ENCODE measurements around the gene RFT1.

Gene RFT1

GRCh38 chr3:53154881-53155285, 24.6 kb upstream of the RFT1 start:
- Histone ChIP-seq H3K4me2 (ENCODE audit: low read depth, low read length) (no peak overlapping the region), H2AFZ (ENCODE audit: low read length) (no peak overlapping the region), H3K4me1 (ENCODE audit: low read length) (peaks cover 1% of the 10 kb centered on the region), H3F3A (ENCODE audit: insufficient read depth, low read length) (no peaks in the 10 kb centered on the region), H3K4me3 (ENCODE audit: low read length) (no peak overlapping the region), H3K27me3 (replicated peaks; ENCODE audit: insufficient read depth, low read length) (no peaks in the 10 kb centered on the region), H3K79me2 (ENCODE audit: low read length) (no peaks in the 10 kb centered on the region), H3K27ac (ENCODE audit: low read length) (no peak overlapping the region), H3K9ac (ENCODE audit: low read length) (no peak overlapping the region), H3K9me2 (replicated peaks; ENCODE audit: insufficient read depth, low read length) (no peaks in the 10 kb centered on the region), H3K9me3 (replicated peaks; ENCODE audit: insufficient read depth, low read length) (no peaks in the 10 kb centered on the region), H3K36me3 (replicated peaks; ENCODE audit: insufficient read depth, low read length) (no peaks in the 10 kb centered on the region), H4K20me1 (ENCODE audit: insufficient read depth, low read length) (no peaks in the 10 kb centered on the region)
- no peak for DNase-seq
- TF ChIP-seq CTCF (IDR thresholded peaks at IDR 0.05; ENCODE audit: low read length) (no peak), EZH2phosphoT487 (IDR thresholded peaks at IDR 0.05; ENCODE audit: low read length) (no peak), EZH2 (optimal IDR thresholded peaks at IDR 0.05; ENCODE audit: low read depth, low read length) (no peak)

GRCh38 chr3:53153980-53154379, 23.7 kb upstream of the RFT1 start:
- Histone ChIP-seq H3K27ac (ENCODE audit: low read length) (no peak overlapping the region), H3K9me2 (replicated peaks; ENCODE audit: insufficient read depth, low read length) (no peaks in the 10 kb centered on the region), H3K4me2 (ENCODE audit: low read depth, low read length) (no peak overlapping the region), H4K20me1 (ENCODE audit: insufficient read depth, low read length) (no peaks in the 10 kb centered on the region), H3K9ac (ENCODE audit: low read length) (no peak overlapping the region), H3K9me3 (replicated peaks; ENCODE audit: insufficient read depth, low read length) (no peaks in the 10 kb centered on the region), H2AFZ (ENCODE audit: low read length) (no peak overlapping the region), H3K27me3 (replicated peaks; ENCODE audit: insufficient read depth, low read length) (no peaks in the 10 kb centered on the region), H3K4me3 (ENCODE audit: low read length) (no peak overlapping the region), H3K4me1 (ENCODE audit: low read length) (no peaks in the 10 kb centered on the region), H3F3A (ENCODE audit: insufficient read depth, low read length) (no peaks in the 10 kb centered on the region), H3K36me3 (replicated peaks; ENCODE audit: insufficient read depth, low read length) (no peaks in the 10 kb centered on the region), H3K79me2 (ENCODE audit: low read length) (no peaks in the 10 kb centered on the region)
- no peak for TF ChIP-seq EZH2 (optimal IDR thresholded peaks at IDR 0.05; ENCODE audit: low read depth, low read length)
- TF ChIP-seq EZH2phosphoT487 (IDR thresholded peaks at IDR 0.05; ENCODE audit: low read length): no peak
- TF ChIP-seq CTCF (IDR thresholded peaks at IDR 0.05; ENCODE audit: low read length): no peak
- no peak for DNase-seq

GRCh38 chr3:53153264-53153823, 23.1 kb upstream of the RFT1 start:
- Histone ChIP-seq H2AFZ (ENCODE audit: low read length) (no peak overlapping the region), H3K9me2 (replicated peaks; ENCODE audit: insufficient read depth, low read length) (no peaks in the 10 kb centered on the region), H3K36me3 (replicated peaks; ENCODE audit: insufficient read depth, low read length) (no peaks in the 10 kb centered on the region), H3K9ac (ENCODE audit: low read length) (no peak overlapping the region), H4K20me1 (ENCODE audit: insufficient read depth, low read length) (no peaks in the 10 kb centered on the region), H3K27ac (ENCODE audit: low read length) (no peak overlapping the region), H3K27me3 (replicated peaks; ENCODE audit: insufficient read depth, low read length) (no peaks in the 10 kb centered on the region), H3K4me3 (ENCODE audit: low read length) (no peak overlapping the region), H3F3A (ENCODE audit: insufficient read depth, low read length) (no peaks in the 10 kb centered on the region), H3K4me2 (ENCODE audit: low read depth, low read length) (no peak overlapping the region), H3K9me3 (replicated peaks; ENCODE audit: insufficient read depth, low read length) (no peaks in the 10 kb centered on the region), H3K4me1 (ENCODE audit: low read length) (no peaks in the 10 kb centered on the region), H3K79me2 (ENCODE audit: low read length) (no peaks in the 10 kb centered on the region)
- TF ChIP-seq EZH2phosphoT487 (IDR thresholded peaks at IDR 0.05; ENCODE audit: low read length): no peak
- TF ChIP-seq EZH2 (optimal IDR thresholded peaks at IDR 0.05; ENCODE audit: low read depth, low read length): no peak
- no peak for TF ChIP-seq CTCF (IDR thresholded peaks at IDR 0.05; ENCODE audit: low read length)
- no peak for DNase-seq
